Measurements from ENCODE around the gene MAD1L1.

MAD1L1 gene

DNA sequence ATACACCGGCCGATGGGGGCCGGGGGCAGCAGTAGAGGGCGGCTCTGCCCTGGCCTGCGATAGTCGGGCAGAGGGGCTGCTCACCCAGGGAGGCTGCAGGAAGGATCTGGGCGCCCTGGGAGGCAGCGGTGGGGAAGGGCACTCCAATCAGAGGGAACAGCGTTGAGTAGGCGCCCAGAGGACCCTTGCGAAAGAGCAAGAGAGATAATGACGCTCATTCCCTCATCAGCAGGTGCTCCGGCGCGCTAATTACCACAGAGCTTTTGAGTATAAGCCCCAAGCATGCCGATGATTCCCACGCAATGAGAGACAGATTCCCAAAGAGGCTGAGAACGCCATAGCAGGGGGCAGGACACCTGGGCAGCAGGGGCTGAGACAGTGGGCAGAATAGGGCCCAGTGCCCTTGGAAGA is 215.3 kb downstream of the MAD1L1 start:
- no peak overlapping the region for H3K9ac ChIP-seq (ENCODE audit: low read length)
- H3K4me3 ChIP-seq (ENCODE audit: low read length): no peak overlapping the region
- no peaks in the 10 kb centered on the region for H3K36me3 ChIP-seq (ENCODE audit: control insufficient read depth, insufficient read depth, low read length)
- no peaks in the 10 kb centered on the region for H3K4me1 ChIP-seq (ENCODE audit: control insufficient read depth, insufficient read depth, low read length)
- no peaks in the 10 kb centered on the region for H3K27me3 ChIP-seq (ENCODE audit: control insufficient read depth, insufficient read depth, low read length)
- H3K27ac ChIP-seq (ENCODE audit: low read depth, low read length): no peak overlapping the region

DNA sequence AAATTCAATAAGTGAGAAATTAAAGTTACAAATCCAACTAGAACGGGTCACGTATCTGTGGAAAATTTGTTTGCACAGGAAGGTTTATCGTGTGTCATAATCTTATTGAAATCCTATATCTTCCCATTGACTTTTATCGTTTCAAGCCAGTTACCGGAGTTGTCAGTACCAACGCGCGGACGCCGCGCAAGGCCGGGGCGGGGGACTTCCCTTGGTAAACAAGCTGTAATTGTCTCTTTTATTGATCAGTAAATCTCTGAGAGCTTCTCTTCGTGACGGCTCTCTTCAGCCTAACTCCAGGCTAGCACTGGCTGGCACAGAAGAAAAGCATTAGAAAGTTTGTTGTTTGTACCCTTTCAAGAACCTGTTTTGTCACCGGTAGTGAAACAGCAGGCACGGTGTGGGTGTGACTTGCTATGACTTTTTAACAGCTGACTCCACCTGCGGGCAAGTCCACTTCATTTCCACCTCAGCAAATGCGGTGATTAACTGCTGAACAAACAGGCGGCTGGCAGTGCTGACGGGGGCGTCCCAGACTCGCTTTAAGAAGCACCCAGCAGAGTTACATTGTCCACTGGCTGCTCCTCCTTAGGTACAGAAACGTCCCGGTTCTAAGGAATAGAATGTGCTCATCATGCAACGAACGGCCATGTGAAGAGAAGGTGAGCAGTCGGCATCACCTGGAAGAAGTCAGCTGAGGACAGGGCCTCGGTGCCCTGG is 215.8 kb downstream of the MAD1L1 start:
- H3K27ac ChIP-seq (ENCODE audit: low read depth, low read length): no peak overlapping the region
- no peak overlapping the region for H3K9ac ChIP-seq (ENCODE audit: low read length)
- H3K4me3 ChIP-seq (ENCODE audit: low read length): no peak overlapping the region
- peaks cover 2% of the 10 kb centered on the region for H3K36me3 ChIP-seq (ENCODE audit: control insufficient read depth, insufficient read depth, low read length)
- H3K27me3 ChIP-seq (ENCODE audit: control insufficient read depth, insufficient read depth, low read length): no peaks in the 10 kb centered on the region
- no peaks in the 10 kb centered on the region for H3K4me1 ChIP-seq (ENCODE audit: control insufficient read depth, insufficient read depth, low read length)

DNA sequence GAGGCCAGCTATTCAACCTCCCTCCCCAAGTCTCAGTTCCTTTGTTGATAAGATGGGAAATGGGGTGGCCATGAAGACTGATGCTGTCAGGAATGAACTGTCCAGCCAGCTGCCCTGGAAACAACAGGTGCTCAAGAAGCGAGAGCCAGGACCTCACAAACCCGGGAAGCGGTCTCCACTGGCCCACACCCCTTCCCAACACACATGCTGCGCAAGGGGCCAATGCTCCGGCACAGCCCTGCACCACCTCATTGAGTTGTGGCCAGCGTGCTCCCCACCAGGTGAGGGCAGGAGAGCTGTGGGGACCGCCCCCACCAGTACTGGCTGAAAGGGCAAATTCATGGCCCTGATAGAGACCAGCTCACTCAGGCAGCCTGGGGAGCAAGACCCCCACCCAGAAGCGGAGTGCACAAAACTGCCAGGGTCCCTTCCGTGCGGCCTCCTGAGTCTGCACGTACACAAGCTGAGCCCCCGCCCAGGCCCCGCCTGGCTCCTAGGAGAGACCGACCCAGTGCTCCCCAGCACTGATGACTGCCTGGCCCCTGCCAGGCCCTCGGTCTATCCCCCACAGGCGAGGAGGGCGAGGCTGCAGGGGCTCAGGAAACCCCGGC is 216.6 kb downstream of the MAD1L1 start:
- no peaks in the 10 kb centered on the region for H3K27me3 ChIP-seq (ENCODE audit: control insufficient read depth, insufficient read depth, low read length)
- H3K36me3 ChIP-seq (ENCODE audit: control insufficient read depth, insufficient read depth, low read length): peaks cover 2% of the 10 kb centered on the region
- no peak overlapping the region for H3K27ac ChIP-seq (ENCODE audit: low read depth, low read length)
- no peak overlapping the region for H3K9ac ChIP-seq (ENCODE audit: low read length)
- H3K4me1 ChIP-seq (ENCODE audit: control insufficient read depth, insufficient read depth, low read length): no peaks in the 10 kb centered on the region
- no peak overlapping the region for H3K4me3 ChIP-seq (ENCODE audit: low read length)

DNA sequence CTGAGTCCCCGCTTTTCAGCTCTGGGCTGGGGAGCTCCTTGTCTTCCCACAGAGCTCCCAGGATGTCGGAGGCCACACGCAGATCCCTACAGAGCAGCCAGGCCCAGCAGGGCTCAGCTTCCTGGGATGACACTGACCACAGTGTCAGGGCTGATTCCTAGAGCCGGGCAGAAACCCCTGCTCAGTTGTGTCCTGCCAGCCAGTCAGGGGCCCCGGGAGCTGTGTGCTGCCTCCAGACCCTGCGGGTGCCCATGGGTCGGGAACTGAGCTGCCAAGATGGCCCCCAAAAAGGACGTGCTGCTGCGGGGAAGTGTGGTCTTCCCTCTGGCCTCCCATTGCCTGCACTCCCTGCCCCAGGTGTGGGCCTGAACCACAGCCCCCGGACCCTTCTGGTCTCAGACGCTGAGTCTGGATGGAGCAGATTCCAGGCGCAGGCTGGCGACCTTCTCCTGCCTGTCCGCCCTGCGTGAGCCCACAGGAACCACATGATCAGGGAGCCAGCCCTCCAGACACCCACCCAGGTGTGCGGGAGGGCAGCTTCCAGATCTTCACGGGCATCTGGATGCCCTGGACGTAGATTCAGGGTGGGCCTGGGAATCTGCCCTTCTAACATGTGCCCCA is 217.4 kb downstream of the MAD1L1 start:
- Histone ChIP-seq H3K27me3 (ENCODE audit: control insufficient read depth, insufficient read depth, low read length) (no peaks in the 10 kb centered on the region), H3K4me1 (ENCODE audit: control insufficient read depth, insufficient read depth, low read length) (no peaks in the 10 kb centered on the region), H3K36me3 (ENCODE audit: control insufficient read depth, insufficient read depth, low read length) (peaks cover 2% of the 10 kb centered on the region), H3K27ac (ENCODE audit: low read depth, low read length) (no peak overlapping the region), H3K4me3 (ENCODE audit: low read length) (no peak overlapping the region), H3K9ac (ENCODE audit: low read length) (no peak overlapping the region)

DNA sequence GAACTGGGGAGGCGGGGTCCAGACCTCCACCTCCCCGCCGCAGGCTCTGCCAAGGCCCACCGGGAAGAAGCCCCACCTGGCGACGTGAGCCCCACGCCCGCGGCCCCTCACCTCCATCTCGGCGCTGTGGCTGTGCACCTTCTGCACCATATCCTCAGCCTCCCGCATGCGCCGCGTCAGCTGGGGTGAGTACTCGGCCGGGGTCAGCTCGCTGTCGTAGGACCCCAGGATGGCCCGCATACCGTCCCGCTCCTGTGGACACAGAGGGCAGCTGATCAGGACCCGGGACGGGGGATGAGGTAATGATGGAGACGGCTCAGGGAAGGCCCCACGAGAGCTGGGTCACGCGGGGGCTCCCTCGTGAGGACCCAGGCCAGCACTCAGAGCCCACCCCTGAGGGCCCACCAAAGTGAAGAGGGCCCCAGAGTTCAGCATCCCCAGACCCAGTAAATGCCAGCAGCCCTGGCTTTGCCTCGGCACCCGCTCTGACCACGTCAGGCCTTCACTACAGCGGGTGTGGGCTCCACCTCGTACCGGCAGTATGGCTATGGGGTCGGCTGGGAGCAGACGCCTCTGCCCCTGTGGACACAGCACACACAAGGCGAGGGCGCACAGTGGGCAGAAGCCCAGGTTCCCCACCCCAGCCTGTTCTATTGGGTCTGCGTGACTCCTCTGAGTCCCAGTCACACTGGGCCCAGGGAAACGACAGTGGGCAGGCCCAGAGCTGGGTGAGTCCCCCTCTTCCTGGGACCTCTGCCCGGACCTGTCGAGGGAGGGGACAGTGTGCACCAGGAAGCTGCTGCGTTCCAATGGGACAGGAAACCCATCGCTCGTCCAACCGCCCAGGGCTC is 218.1 kb downstream of the MAD1L1 start:
- Histone ChIP-seq H3K4me3 (ENCODE audit: low read length) (no peak overlapping the region), H3K4me1 (ENCODE audit: control insufficient read depth, insufficient read depth, low read length) (no peaks in the 10 kb centered on the region), H3K36me3 (ENCODE audit: control insufficient read depth, insufficient read depth, low read length) (peaks cover 2% of the 10 kb centered on the region)

DNA sequence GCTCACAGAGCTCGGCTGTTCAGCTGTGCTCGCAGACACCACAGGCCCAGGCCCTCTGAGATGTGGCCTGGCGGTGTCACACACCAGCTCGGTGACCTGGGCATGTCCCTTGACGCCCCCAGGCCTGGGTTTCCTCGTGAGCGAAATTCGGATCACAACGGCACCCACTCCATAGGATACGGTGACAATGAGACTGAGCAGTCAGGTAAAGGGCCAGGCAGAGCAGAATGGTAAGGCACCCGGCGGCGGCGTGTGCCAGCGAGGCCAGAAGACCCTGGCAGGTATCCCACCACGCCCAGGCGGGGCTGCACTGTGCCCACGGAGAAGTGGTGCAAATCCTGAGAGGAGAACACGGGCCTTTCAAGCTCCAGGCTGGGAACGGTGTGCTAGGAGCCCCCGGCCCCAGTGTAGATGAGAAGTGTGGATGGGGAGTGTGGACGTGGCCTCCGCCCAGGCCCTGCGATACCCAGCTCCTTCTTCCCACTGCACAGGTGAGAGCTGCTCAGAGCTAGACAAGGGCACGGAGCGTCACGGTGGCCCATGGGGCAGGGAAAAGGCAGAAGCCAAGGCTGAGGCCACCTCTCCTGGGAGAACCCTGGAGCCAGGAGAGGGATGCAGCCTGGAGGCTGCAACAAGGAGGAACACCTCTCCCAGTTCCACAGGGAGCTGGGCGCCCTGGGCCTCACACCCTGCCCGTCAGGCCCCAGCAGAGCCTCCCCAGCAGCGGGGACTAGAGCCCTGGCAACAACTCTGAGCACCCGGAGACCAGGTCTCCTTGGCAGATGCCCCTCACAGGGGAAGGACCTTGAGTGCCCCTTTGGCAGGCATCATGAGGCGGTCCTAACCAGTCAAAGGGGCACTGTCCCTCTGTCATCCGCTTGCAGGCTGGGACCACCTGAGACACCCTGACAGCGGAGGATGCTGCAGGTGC is 219.1 kb downstream of the MAD1L1 start:
- H3K4me3 ChIP-seq (ENCODE audit: low read length): no peak overlapping the region
- no peak overlapping the region for H3K9ac ChIP-seq (ENCODE audit: low read length)

More for the DNA sequence above, 218.1 kb downstream of the MAD1L1 start:
- no peak overlapping the region for H3K27ac ChIP-seq (ENCODE audit: low read depth, low read length)
- no peaks in the 10 kb centered on the region for H3K27me3 ChIP-seq (ENCODE audit: control insufficient read depth, insufficient read depth, low read length)
- no peak overlapping the region for H3K9ac ChIP-seq (ENCODE audit: low read length)

DNA sequence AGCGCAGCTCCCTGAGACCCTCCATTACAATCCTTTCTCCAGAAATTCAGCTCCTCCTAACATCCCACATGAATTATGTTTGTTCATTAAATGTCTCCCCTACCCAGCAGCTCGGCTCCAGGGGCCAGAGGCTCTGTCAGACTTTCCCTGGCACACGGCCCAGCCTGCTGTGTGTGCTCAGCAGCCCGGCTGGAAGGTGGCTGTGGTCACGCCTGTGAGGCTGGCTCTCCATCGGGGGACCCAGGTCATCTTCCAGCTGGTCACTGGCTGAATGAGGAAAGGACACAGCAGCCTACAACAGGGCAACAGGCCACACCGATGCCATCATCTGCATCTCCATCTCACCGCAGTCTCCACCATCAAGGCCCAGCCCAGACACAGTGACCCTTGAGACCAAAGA is 219.8 kb downstream of the MAD1L1 start:
- no peak overlapping the region for H3K4me3 ChIP-seq (ENCODE audit: low read length)
- no peaks in the 10 kb centered on the region for H3K4me1 ChIP-seq (ENCODE audit: control insufficient read depth, insufficient read depth, low read length)
- H3K36me3 ChIP-seq (ENCODE audit: control insufficient read depth, insufficient read depth, low read length): peaks cover 2% of the 10 kb centered on the region
- no peaks in the 10 kb centered on the region for H3K27me3 ChIP-seq (ENCODE audit: control insufficient read depth, insufficient read depth, low read length)
- H3K9ac ChIP-seq (ENCODE audit: low read length): no peak overlapping the region
- no peak overlapping the region for H3K27ac ChIP-seq (ENCODE audit: low read depth, low read length)

More for the DNA sequence above, 219.1 kb downstream of the MAD1L1 start:
- Histone ChIP-seq H3K4me1 (ENCODE audit: control insufficient read depth, insufficient read depth, low read length) (no peaks in the 10 kb centered on the region), H3K27ac (ENCODE audit: low read depth, low read length) (no peak overlapping the region), H3K27me3 (ENCODE audit: control insufficient read depth, insufficient read depth, low read length) (no peaks in the 10 kb centered on the region), H3K36me3 (ENCODE audit: control insufficient read depth, insufficient read depth, low read length) (peaks cover 2% of the 10 kb centered on the region)

DNA sequence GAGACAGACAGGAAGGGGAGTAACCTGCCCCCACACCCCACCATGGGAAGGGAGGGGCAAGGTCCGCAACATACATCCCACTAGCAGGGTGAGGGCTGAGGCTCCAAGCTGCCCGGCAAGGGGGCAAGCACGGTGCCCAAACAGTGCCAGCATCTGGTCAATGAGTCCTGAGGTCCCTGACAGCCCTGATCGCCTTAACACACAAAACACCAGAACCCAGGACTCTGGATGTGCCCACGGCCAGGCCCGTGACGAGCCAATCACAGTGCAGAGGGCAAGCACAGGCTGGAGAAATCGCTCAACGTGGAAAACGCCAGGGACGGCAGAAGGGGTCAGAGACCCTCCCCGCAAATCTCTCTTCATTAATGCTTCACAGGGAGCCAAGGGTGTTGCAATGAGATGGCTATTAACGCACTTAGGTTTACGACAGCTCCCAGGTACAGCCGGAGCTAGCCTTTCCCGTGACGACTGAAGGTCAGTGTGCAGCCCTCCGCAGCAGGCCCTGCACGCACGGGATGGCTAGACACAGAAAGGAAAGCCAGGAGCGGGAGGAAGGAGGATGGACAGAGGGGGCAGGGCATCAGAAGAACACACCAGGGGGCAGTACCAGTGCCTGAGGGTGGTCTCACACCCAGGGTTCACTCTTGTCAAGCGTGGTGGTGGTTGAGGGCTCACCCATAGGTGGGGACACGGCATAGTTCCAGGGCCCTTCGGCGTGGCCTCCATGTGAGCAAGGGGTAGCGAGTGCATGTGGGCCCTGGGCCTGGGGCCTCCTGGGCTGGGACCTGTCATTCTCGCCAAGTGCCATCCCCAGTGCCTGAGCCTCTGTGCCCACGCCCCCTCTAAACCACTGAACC is 220.5 kb downstream of the MAD1L1 start:
- Histone ChIP-seq H3K4me1 (ENCODE audit: control insufficient read depth, insufficient read depth, low read length) (no peaks in the 10 kb centered on the region), H3K36me3 (ENCODE audit: control insufficient read depth, insufficient read depth, low read length) (peaks cover 2% of the 10 kb centered on the region), H3K27ac (ENCODE audit: low read depth, low read length) (no peak overlapping the region), H3K27me3 (ENCODE audit: control insufficient read depth, insufficient read depth, low read length) (no peaks in the 10 kb centered on the region), H3K4me3 (ENCODE audit: low read length) (no peak overlapping the region), H3K9ac (ENCODE audit: low read length) (no peak overlapping the region)

DNA sequence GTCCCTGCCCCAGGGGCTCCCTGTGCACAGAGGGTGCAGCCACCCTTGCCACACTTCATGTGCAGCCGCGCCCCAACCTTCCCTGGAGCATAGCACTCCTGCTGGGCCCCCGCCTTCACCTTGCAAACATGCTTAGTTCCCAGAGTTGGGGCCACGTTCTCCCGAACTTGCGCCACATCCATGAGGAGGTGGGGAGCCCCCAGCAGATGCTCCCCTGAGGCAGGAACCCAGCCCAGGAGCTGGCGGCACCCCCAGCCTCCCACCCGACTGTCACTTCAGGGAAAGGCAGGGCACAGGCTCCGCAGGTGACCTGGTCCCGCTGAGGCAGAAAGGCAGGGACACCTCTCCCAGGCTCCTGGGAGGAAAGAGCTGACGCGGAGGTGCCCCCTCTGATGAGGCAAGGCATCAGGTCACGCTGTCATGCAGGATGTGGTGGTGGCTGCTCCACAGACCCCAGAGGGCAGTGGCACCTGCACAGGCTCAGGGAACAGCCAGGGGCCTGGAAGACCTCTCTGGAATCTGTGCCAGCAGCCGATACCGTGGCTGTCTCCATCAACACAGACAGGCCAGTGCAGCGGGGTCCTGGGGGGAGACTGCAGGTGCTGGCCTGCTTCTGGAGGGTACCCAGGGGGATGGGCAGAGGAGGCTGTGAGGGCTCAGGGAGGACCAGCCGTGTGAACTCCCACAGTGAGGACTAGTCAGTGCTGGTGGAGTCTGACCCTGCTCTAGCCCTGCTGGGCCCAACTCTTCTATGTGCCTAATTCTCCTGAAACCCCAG is 221.3 kb downstream of the MAD1L1 start:
- H3K4me3 ChIP-seq (ENCODE audit: low read length): no peak overlapping the region

DNA sequence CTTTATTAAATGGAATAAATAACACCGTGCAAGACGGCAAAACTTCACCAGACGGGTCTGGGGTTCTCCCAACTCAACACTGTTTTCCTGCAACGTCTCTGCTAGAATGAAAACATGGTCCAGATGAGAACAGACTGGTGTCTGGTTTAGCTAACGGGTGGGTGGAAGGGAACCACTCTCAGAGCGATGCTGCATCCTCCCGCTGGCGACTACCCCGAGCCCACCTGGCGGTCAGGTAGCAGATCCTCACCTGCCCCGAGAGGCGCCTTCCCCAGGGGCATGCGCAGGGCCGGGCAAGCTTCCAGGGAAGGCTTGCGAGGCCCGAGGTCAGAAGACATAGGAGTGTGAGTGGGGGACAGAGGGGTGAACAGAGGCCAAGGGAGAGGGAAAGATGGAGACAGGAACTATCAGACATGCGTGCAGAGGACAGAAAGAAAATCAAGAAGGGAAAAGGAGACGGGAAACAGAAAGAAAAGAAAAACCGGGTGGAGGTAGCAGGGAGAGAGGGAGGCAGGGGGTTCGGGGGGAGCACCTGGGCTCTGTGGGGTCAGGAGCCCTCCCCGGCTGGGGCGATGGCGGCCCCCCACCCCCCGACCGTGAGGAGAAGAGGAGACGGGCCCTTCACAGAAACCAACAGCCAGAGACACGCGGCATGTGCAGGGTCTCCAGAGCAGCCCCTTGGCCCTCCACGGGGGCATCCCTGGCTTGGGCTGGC is 222.0 kb downstream of the MAD1L1 start:
- H3K27me3 ChIP-seq (ENCODE audit: control insufficient read depth, insufficient read depth, low read length): no peaks in the 10 kb centered on the region
- no peak overlapping the region for H3K27ac ChIP-seq (ENCODE audit: low read depth, low read length)
- H3K9ac ChIP-seq (ENCODE audit: low read length): no peak overlapping the region
- peaks cover 2% of the 10 kb centered on the region for H3K36me3 ChIP-seq (ENCODE audit: control insufficient read depth, insufficient read depth, low read length)
- no peak overlapping the region for H3K4me3 ChIP-seq (ENCODE audit: low read length)
- H3K4me1 ChIP-seq (ENCODE audit: control insufficient read depth, insufficient read depth, low read length): no peaks in the 10 kb centered on the region

More for the DNA sequence above, 221.3 kb downstream of the MAD1L1 start:
- H3K9ac ChIP-seq (ENCODE audit: low read length): no peak overlapping the region
- no peak overlapping the region for H3K27ac ChIP-seq (ENCODE audit: low read depth, low read length)
- H3K27me3 ChIP-seq (ENCODE audit: control insufficient read depth, insufficient read depth, low read length): no peaks in the 10 kb centered on the region
- H3K4me1 ChIP-seq (ENCODE audit: control insufficient read depth, insufficient read depth, low read length): no peaks in the 10 kb centered on the region
- H3K36me3 ChIP-seq (ENCODE audit: control insufficient read depth, insufficient read depth, low read length): peaks cover 2% of the 10 kb centered on the region

Measured in rectal smooth muscle tissue (tissue), 1 donor.